T-helper 2 cell treated with Interferon-gamma antibody and Interleukin-4, amounts not matched to agents 5 μg/mL and 100 μg/mL, for 36 hours (primary cell): ENCODE data around the gene ASPG.
A peak's percentile ranks its signal among the peaks of the same experiment; 100 is the strongest.

ENCODE experiments used
- DNase-seq: peaks from one replicate; pipeline ENCODE4 v3.0.0; 2021; ENCODE audit warnings: low spot score
- H3K27ac Mint-ChIP-seq: one replicate; pipeline ENCODE4 v1.8.0; 2021; ENCODE audit warnings: mild to moderate bottlenecking, mixed read lengths
- H3K27me3 Mint-ChIP-seq: one replicate; pipeline ENCODE4 v1.8.0; 2021; ENCODE audit warnings: low read depth, mixed read lengths
- H3K36me3 Mint-ChIP-seq: one replicate; pipeline ENCODE4 v1.8.0; 2021; ENCODE audit warnings: low read depth, mixed read lengths
- H3K4me1 Mint-ChIP-seq: one replicate; pipeline ENCODE4 v1.8.0; 2021; ENCODE audit warnings: low read depth, mixed read lengths
- H3K4me3 Mint-ChIP-seq: one replicate; pipeline ENCODE4 v1.8.0; 2022; ENCODE audit warnings: mild to moderate bottlenecking, moderate library complexity, mixed read lengths
- H3K9me3 Mint-ChIP-seq: one replicate; pipeline ENCODE4 v1.8.0; 2021; ENCODE audit warnings: mixed read lengths

The ASPG gene

DNA sequence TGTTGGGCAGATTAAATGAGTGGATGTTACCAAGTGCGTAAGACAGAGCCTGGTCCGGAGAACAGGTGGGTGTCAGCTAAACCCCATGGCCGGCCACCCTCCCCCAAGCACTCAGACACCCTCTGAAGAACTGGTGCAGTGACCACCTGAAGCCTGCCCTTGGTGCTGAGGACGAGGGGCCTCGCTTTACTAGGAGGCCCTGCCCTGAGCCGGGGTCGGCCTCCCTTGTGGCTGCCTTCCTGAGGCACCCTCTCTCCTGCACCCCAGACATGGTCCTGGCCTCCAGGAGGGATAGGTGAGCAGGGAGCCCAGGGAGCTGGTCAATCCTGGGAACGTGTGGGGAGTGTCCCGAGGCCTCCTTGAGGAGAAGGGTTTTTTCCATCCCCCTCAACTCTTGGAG is 48.0 kb downstream of the ASPG start:
- no peaks in the 10 kb centered on the region for H3K36me3 Mint-ChIP-seq
- no peak overlapping the region for H3K4me3 Mint-ChIP-seq
- peaks cover 32% of the 10 kb centered on the region for H3K27me3 Mint-ChIP-seq

DNA sequence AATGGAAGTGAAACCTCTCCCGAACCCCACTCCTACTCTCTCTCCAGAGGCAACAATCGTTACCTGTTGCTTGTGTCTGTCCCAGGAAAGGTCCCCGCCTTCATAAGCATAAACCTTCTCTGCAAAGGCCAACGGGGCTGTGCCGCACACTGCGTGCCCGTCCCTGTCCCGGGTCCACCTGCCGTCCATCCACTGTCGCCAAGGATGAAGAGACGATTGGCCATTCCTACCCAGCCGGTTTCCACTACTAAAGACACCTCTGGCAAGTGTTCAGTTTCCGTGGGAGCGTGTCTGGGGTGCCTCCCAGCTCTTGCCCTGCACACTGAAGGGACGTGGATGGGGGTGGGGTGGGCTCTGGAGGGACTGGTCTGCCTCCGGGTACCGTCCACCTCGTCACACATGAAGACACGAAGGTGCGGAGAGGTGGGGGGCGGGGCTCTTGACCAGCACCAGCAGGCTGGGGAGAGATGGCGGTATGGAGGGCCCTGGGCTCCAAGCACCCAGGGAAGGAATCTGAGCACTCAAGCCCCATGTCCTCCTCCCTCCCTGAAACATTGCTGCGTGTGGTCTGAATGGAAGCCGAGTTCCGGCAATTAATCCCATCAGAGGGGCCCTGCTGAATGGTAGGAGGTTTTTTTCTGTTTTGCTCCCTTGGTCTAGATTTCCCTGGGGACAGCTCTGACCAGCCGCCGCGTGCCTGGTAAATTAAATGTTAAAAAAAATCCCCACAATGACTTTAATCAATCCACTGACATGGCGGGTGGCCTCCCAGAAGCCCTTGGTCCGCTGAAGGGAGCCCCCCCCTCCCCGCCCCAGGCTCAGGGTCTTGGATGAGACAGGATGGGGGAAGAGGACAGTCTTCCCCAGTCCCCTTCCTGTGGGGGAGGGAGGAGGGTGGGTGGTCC is 48.8 kb downstream of the ASPG start:
- H3K9me3 Mint-ChIP-seq: peaks cover 10% of the 10 kb centered on the region
- H3K36me3 Mint-ChIP-seq: no peaks in the 10 kb centered on the region
- no peak for DNase-seq
- peaks cover 32% of the 10 kb centered on the region for H3K27me3 Mint-ChIP-seq
- no peak overlapping the region for H3K27ac Mint-ChIP-seq
- H3K4me1 Mint-ChIP-seq: peaks cover 3% of the 10 kb centered on the region
- no peak overlapping the region for H3K4me3 Mint-ChIP-seq

More for the DNA sequence above, 48.0 kb downstream of the ASPG start:
- no peak for DNase-seq
- H3K4me1 Mint-ChIP-seq: peaks cover 3% of the 10 kb centered on the region
- H3K9me3 Mint-ChIP-seq: peaks cover 16% of the 10 kb centered on the region
- no peak overlapping the region for H3K27ac Mint-ChIP-seq

DNA sequence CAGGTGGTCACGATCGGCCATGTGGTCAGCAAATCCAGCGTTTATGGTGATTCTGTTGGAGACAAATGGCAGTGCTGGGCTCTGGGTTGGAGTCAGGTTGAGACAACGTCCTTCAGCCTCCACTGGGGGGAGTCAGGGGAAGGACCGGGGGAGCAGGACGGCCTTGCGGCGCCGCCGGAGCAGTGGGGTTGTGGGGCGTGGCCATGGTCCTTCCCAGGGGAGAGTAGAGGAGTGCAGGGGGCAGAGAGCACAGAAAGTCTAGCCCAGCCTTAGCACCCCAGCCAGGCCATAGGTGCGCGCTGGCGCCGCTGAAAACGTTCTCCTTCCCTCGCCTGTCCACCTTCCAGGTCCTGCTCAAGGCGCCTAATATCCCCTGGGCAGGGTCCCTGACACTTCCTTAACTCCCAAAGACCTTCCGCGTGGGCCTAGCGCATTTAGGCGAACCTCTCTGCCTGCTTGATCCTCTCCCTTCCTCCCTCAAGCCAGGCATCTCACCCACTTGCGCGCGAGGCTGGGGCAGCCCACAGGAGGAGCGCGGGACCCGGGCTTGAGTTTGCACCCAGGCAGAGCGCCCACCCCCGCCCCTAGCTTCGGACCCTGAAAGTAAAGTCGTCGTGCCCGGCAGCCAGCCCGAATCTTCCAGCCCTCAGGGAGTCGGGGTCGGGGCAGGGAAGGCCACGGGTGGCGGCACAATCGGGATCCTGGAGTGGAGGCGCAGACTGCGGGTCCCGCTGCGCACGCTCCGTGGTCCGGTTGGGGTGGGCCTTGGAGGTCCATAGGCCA is 49.8 kb downstream of the ASPG start:
- Mint-ChIP-seq H3K4me3 (no peak overlapping the region), H3K27me3 (peaks cover 34% of the 10 kb centered on the region), H3K4me1 (peaks cover 3% of the 10 kb centered on the region), H3K9me3 (no peaks in the 10 kb centered on the region), H3K36me3 (no peaks in the 10 kb centered on the region), H3K27ac (no peak overlapping the region)
- DNase-seq: no peak

- no peak for DNase-seq
- H3K4me1 Mint-ChIP-seq: peaks cover 3% of the 10 kb centered on the region
- H3K9me3 Mint-ChIP-seq: no peaks in the 10 kb centered on the region
- H3K27ac Mint-ChIP-seq: no peak overlapping the region
- H3K36me3 Mint-ChIP-seq: no peaks in the 10 kb centered on the region
- no peak overlapping the region for H3K4me3 Mint-ChIP-seq
- peaks cover 34% of the 10 kb centered on the region for H3K27me3 Mint-ChIP-seq
These were observed 50.5 kb downstream of the ASPG start for GRCh38 chr14:104135904-104136471.

GRCh38 chr14:104136472-104137296 is 51.2 kb downstream of the ASPG start:
- H3K4me1 Mint-ChIP-seq: peaks cover 3% of the 10 kb centered on the region
- peak overlapping the region; percentile 34 for H3K4me3 Mint-ChIP-seq
- no peaks in the 10 kb centered on the region for H3K36me3 Mint-ChIP-seq
- DNase-seq: no peak
- H3K9me3 Mint-ChIP-seq: no peaks in the 10 kb centered on the region
- no peak overlapping the region for H3K27ac Mint-ChIP-seq
- H3K27me3 Mint-ChIP-seq: peaks cover 32% of the 10 kb centered on the region

DNA sequence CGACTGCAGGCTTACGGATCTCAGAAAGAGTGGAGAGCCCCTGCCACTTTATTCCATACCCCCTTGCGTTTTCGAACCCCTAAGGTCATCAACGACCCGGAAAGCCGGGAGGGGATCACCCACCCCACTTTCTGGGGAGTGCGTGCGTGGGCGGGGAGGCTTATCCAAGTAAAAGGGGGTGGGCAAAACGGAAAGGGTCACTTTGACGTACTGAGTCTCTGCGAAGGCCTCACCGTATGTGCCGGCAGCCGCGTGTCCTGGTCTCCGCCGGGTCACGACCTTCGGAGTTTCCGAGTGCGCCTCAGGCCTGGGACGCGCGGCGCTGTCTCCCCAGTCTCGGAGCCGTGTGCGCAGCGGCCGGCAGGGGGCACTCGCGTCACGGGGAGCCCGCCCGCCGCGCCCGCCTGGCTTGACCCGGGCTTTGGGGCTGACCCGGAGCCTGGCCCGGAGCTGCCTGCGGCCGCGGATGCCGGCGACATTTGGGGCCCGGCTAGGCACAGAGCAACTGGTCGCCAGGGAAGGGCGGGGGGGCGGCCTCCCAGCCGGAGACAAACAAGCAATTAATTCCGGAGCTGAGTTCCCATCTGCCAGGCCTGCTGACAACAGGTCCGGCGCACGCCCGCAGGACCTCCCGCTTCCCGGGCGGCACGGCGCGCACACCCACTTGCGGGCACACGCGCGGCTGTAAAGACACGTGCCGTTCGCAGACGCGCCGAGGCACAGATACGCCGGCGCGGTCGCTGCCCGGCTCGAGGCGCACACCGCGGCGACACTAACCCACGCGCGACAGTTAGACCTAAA is 52.0 kb downstream of the ASPG start:
- H3K4me3 Mint-ChIP-seq: peak overlapping the region; percentile 34

GRCh38 chr14:104138098-104138717 is 52.7 kb downstream of the ASPG start, which contains the start of gene KIF26A:
KIF26A (plus strand) TSS chr14:104138587; CDS start chr14:104138723, 136 bp downstream.
- H3K9me3 Mint-ChIP-seq: no peaks in the 10 kb centered on the region
- no peak for DNase-seq
- H3K27ac Mint-ChIP-seq: no peak within 1 kb of the TSS
- peaks cover 30% of the 10 kb centered on the region for H3K27me3 Mint-ChIP-seq
- no peak within 1 kb of the TSS for H3K4me3 Mint-ChIP-seq
- peaks cover 3% of the 10 kb centered on the region for H3K4me1 Mint-ChIP-seq
- no peaks in the 10 kb centered on the region for H3K36me3 Mint-ChIP-seq

More for the DNA sequence above, 52.0 kb downstream of the ASPG start:
- DNase-seq: peak; percentile 58
- no peaks in the 10 kb centered on the region for H3K9me3 Mint-ChIP-seq
- H3K4me1 Mint-ChIP-seq: peaks cover 3% of the 10 kb centered on the region
- H3K27me3 Mint-ChIP-seq: peaks cover 30% of the 10 kb centered on the region
- H3K36me3 Mint-ChIP-seq: no peaks in the 10 kb centered on the region
- no peak overlapping the region for H3K27ac Mint-ChIP-seq

- H3K4me3 Mint-ChIP-seq: no peak overlapping the region
- DNase-seq: no peak
- H3K9me3 Mint-ChIP-seq: no peaks in the 10 kb centered on the region
- H3K27me3 Mint-ChIP-seq: peaks cover 29% of the 10 kb centered on the region
- H3K27ac Mint-ChIP-seq: no peak overlapping the region
- H3K36me3 Mint-ChIP-seq: no peaks in the 10 kb centered on the region
- H3K4me1 Mint-ChIP-seq: peaks cover 3% of the 10 kb centered on the region
These were observed 53.4 kb downstream of the ASPG start for GRCh38 chr14:104138718-104139459.

GRCh38 chr14:104139460-104140212 is 54.1 kb downstream of the ASPG start:
- peaks cover 3% of the 10 kb centered on the region for H3K4me1 Mint-ChIP-seq

DNA sequence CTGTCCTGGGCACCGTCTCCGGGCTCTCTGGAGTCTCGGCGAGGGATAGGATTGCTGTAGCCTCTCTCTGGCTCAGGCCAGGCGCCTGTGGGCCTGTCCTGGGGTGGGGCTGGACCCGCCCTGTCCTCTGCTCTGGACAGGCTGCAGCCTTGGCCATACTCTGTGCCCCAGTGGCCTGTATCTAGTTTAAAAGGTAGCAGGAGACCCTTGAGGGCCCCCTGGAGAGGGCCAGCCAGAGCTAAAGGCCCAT is 54.6 kb downstream of the ASPG start:
- Mint-ChIP-seq H3K9me3 (no peaks in the 10 kb centered on the region), H3K27ac (no peak overlapping the region), H3K27me3 (peaks cover 18% of the 10 kb centered on the region), H3K4me1 (peaks cover 3% of the 10 kb centered on the region), H3K4me3 (no peak overlapping the region), H3K36me3 (no peaks in the 10 kb centered on the region)
- DNase-seq: no peak

More at GRCh38 chr14:104139460-104140212, 54.1 kb downstream of the ASPG start:
- H3K27me3 Mint-ChIP-seq: peaks cover 23% of the 10 kb centered on the region
- no peaks in the 10 kb centered on the region for H3K36me3 Mint-ChIP-seq
- H3K4me3 Mint-ChIP-seq: no peak overlapping the region
- no peaks in the 10 kb centered on the region for H3K9me3 Mint-ChIP-seq
- H3K27ac Mint-ChIP-seq: no peak overlapping the region
- DNase-seq: no peak

DNA sequence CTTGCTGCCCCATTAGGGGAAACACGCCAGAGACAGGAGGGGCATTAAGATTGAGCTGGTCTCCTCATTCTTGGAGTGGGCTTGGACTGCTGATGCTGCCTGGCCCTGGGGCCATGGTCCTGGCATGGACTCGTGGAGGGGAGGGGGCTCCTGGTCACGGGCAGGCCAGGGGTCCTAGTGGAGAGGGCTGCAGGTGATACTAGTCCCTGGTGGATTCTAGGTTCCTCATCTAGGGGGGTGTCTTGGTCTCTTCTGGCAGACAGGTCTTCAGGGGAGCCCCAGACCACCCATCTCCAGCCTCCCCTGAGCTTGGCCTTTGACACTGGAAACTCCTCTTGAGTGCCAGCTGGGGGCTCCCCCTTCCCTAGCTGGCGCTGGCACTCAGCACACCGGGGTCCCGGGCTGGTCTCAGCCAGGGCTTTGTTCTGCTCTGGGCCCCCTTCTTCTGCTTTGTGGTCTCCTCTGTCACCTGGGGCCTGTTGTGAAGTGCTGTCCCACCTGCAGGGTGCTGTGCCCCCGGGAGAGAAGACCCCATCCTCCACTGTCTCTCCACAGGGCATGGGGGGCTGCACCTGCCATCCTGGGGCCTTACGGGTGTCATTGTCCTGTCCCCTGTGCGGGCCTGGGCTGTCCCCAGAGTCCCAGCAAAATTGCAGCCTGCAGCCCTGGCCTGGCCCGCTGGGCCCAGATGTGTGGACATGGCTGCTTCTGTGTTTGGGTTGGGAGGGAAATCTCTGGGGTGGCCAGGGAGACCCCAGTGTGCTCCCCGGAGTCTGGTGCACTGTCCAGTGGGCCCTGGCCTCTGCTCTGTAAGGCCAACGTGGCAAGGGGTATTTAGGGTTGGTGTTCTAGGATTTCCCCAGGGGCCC is 55.2 kb downstream of the ASPG start:
- peaks cover 12% of the 10 kb centered on the region for H3K27me3 Mint-ChIP-seq
- H3K4me3 Mint-ChIP-seq: no peak overlapping the region

More for the DNA sequence above, 55.2 kb downstream of the ASPG start:
- Mint-ChIP-seq H3K36me3 (no peaks in the 10 kb centered on the region), H3K4me1 (peaks cover 3% of the 10 kb centered on the region), H3K27ac (no peak overlapping the region), H3K9me3 (no peaks in the 10 kb centered on the region)
- DNase-seq: no peak
